Sigmoid colon (tissue), 4 donors: ENCODE results near the gene RABGAP1L.

Source experiments
- POLR2A ChIP-seq, 2 donors: fragments of 450-650 bp; IDR thresholded peaks; one replicate each; pipeline ENCODE4 v1.6.1; 2016; ENCODE audit warnings: antibody characterized with exemption in 2 of 2, mild to moderate bottlenecking in 2 of 2, moderate library complexity in 2 of 2
- POLR2AphosphoS5 ChIP-seq, 4 donors: sonication (generic); formaldehyde crosslinking; IDR thresholded peaks; one replicate each; pipeline ENCODE4 v1.6.1; 2017; ENCODE audit warnings: antibody characterized with exemption in 4 of 4

GRCh38 chr1:174314433-174314832, 155.1 kb downstream of the RABGAP1L start:
- TF ChIP-seq POLR2AphosphoS5 (IDR thresholded peaks at IDR 0.05) (no peak), POLR2A (IDR thresholded peaks at IDR 0.05) (no peak)
